ENCODE data around the gene TP53I3.
"Not testable (repeated sequence)": the region's sequence is repeated elsewhere in the genome, so short reads cannot be mapped to it uniquely, and the experiment has no call there.

TP53I3 gene

GRCh38 chr2:24100732-24101131 is 16.1 kb upstream of the TP53I3 start:
- DNase-seq (ENCODE audit: low read depth): not testable (repeated sequence)

- not testable (repeated sequence) for DNase-seq (ENCODE audit: low read depth)
Observed at GRCh38 chr2:24095171-24095677, 10.6 kb upstream of the TP53I3 start.

GRCh38 chr2:24093270-24093669 is 8.6 kb upstream of the TP53I3 start:
- DNase-seq (ENCODE audit: low read depth): not testable (repeated sequence)

GRCh38 chr2:24088821-24089359 is 4.3 kb upstream of the TP53I3 start:
- DNase-seq (ENCODE audit: low read depth): no peak

- no peak for DNase-seq (ENCODE audit: low read depth)
Observed at GRCh38 chr2:24087032-24087431, 2.4 kb upstream of the TP53I3 start.

GRCh38 chr2:24086241-24086640 is 1.6 kb upstream of the TP53I3 start:
- DNase-seq (ENCODE audit: low read depth): no peak

GRCh38 chr2:24085200-24085489 is 511 bp upstream of the TP53I3 start:
- no peak for DNase-seq (ENCODE audit: low read depth)

GRCh38 chr2:24083567-24084385 is 858 bp downstream of the TP53I3 start:
- DNase-seq (ENCODE audit: low read depth): no peak

GRCh38 chr2:24082787-24083566 is 1.7 kb downstream of the TP53I3 start:
- DNase-seq (ENCODE audit: low read depth): no peak

GRCh38 chr2:24080701-24081100 is 3.9 kb downstream of the TP53I3 start:
- DNase-seq (ENCODE audit: low read depth): no peak

GRCh38 chr2:24077879-24078278 is 6.8 kb downstream of the TP53I3 start:
- no peak for DNase-seq (ENCODE audit: low read depth)

GRCh38 chr2:24077535-24077877 is 7.1 kb downstream of the TP53I3 start:
- no peak for DNase-seq (ENCODE audit: low read depth)

GRCh38 chr2:24076849-24077534 is 7.6 kb downstream of the TP53I3 start:
- no peak for DNase-seq (ENCODE audit: low read depth)

- peak; percentile 99 for DNase-seq (ENCODE audit: low read depth)
Observed at GRCh38 chr2:24075915-24076848, 8.5 kb downstream of the TP53I3 start, which contains the start of gene SF3B6. Gene SF3B6, minus strand, starts transcription at chr2:24076326. Its CDS starts 97 bp downstream, at chr2:24076229.

- DNase-seq (ENCODE audit: low read depth): no peak
Observed at GRCh38 chr2:24075259-24075658, 9.4 kb downstream of the TP53I3 start.

- DNase-seq (ENCODE audit: low read depth): no peak
Observed at GRCh38 chr2:24073816-24074215, 10.8 kb downstream of the TP53I3 start.

- DNase-seq (ENCODE audit: low read depth): no peak
Observed at GRCh38 chr2:24072259-24072658, 12.4 kb downstream of the TP53I3 start.

- no peak for DNase-seq (ENCODE audit: low read depth)
Observed at GRCh38 chr2:24065341-24065740, 19.3 kb downstream of the TP53I3 start.

- DNase-seq (ENCODE audit: low read depth): no peak
Observed at GRCh38 chr2:24058564-24059271, 25.9 kb downstream of the TP53I3 start.

- no peak for DNase-seq (ENCODE audit: low read depth)
Observed at GRCh38 chr2:24055750-24056149, 28.9 kb downstream of the TP53I3 start.
